GM18520 (cell line): ENCODE results near the gene ATF2.
"Not testable (repeated sequence)": the region's sequence is repeated elsewhere in the genome, so short reads cannot be mapped to it uniquely, and the experiment has no call there.

Experiments
- ATAC-seq: cut with Tn5 transposase; IDR thresholded peaks from one replicate; pipeline ENCODE4 v1.9.1; 2021; ENCODE audit not compliant: unreplicated experiment

The ATF2 gene

GRCh38 chr2:175166216-175166824 is 1.7 kb downstream of the ATF2 start:
- ATAC-seq = no peak

- no peak for ATAC-seq
These were observed 3.8 kb downstream of the ATF2 start for GRCh38 chr2:175164235-175164634.

- no peak for ATAC-seq
These were observed 9.1 kb downstream of the ATF2 start for GRCh38 chr2:175158894-175159293.

GRCh38 chr2:175156534-175156933 is 11.5 kb downstream of the ATF2 start:
- no peak for ATAC-seq

GRCh38 chr2:175154661-175155082 is 13.3 kb downstream of the ATF2 start:
- ATAC-seq = peak; percentile 77

GRCh38 chr2:175152242-175152641 is 15.8 kb downstream of the ATF2 start:
- ATAC-seq = peak; percentile 90

GRCh38 chr2:175151791-175152190 is 16.2 kb downstream of the ATF2 start:
- ATAC-seq = no peak

GRCh38 chr2:175147186-175147585 is 20.8 kb downstream of the ATF2 start:
- no peak for ATAC-seq

GRCh38 chr2:175143678-175144077 is 24.3 kb downstream of the ATF2 start:
- ATAC-seq = no peak

GRCh38 chr2:175143191-175143590 is 24.8 kb downstream of the ATF2 start:
- no peak for ATAC-seq

- no peak for ATAC-seq
These were observed 27.7 kb downstream of the ATF2 start for GRCh38 chr2:175140332-175140731.

GRCh38 chr2:175137793-175138192 is 30.2 kb downstream of the ATF2 start:
- no peak for ATAC-seq

GRCh38 chr2:175136334-175137215 is 31.4 kb downstream of the ATF2 start:
- peak; percentile 64 for ATAC-seq

- no peak for ATAC-seq
These were observed 32.1 kb downstream of the ATF2 start for GRCh38 chr2:175135862-175136261.

- ATAC-seq = no peak
These were observed 32.8 kb downstream of the ATF2 start for GRCh38 chr2:175135177-175135576.

GRCh38 chr2:175131252-175131651 is 36.8 kb downstream of the ATF2 start:
- no peak for ATAC-seq

- ATAC-seq = no peak
These were observed 41.3 kb downstream of the ATF2 start for GRCh38 chr2:175126661-175127060.

- ATAC-seq = no peak
These were observed 44.7 kb downstream of the ATF2 start for GRCh38 chr2:175123254-175123653.

GRCh38 chr2:175111200-175111657 is 56.8 kb downstream of the ATF2 start:
- no peak for ATAC-seq

- not testable (repeated sequence) for ATAC-seq
These were observed 59.9 kb downstream of the ATF2 start for GRCh38 chr2:175108091-175108490.

- no peak for ATAC-seq
These were observed 60.9 kb downstream of the ATF2 start for GRCh38 chr2:175107146-175107545.

GRCh38 chr2:175103191-175103590 is 64.8 kb downstream of the ATF2 start:
- ATAC-seq = no peak
